GM21529 (cell line): Measurements from ENCODE around the gene PRKAR1B.
"Not testable (repeated sequence)": the region's sequence is repeated elsewhere in the genome, so short reads cannot be mapped to it uniquely, and the experiment has no call there.

Source experiments
- ATAC-seq: cut with Tn5 transposase; IDR thresholded peaks from one replicate; pipeline ENCODE4 v1.9.1; 2021; ENCODE audit not compliant: unreplicated experiment

The PRKAR1B gene

DNA sequence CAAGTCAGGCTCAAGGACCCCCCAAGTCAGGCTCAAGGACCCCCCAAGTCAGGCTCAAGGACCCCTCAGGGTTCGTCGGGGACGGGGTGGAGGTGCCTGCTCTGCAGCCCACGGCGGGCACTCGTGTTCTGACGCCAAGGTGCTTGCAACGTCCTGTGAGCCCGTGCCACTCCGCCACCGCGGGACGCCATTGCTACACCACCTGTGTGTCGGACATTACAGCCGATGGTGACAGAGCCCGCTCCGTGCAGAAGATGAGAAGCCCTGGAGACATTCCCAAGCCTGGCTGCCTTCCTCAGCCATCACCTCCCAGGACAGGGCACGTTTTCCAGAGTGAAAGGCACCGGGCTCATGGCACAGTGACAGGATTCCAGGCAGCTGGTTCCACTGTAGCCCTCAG, 98.3 kb downstream of the PRKAR1B start:
- ATAC-seq: no peak

GRCh38 chr7:628402-628763, 98.7 kb downstream of the PRKAR1B start:
- no peak for ATAC-seq

- no peak for ATAC-seq
Measured at GRCh38 chr7:627661-628401, 99.2 kb downstream of the PRKAR1B start.

- no peak for ATAC-seq
Measured at GRCh38 chr7:625376-625971, 101.6 kb downstream of the PRKAR1B start.

DNA sequence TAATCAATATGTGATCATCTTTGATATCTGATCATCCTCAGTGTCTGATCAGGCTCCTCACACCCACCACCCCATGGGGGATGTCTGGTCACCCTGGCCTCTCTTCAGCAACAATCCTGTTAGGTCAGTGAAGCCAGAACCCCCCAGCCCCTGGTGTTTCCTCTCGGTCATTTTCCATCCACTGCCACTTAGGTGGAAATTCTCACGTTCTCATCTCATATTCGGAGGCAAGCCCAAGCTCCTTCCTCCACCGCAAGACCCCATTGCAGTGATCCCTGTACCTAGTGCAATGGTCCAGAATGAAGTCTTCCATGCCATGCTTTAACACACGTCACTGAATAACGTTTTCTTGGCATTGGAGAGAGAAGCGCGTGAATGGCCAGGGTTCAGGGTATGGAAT, 103.6 kb downstream of the PRKAR1B start:
- ATAC-seq: no peak

DNA sequence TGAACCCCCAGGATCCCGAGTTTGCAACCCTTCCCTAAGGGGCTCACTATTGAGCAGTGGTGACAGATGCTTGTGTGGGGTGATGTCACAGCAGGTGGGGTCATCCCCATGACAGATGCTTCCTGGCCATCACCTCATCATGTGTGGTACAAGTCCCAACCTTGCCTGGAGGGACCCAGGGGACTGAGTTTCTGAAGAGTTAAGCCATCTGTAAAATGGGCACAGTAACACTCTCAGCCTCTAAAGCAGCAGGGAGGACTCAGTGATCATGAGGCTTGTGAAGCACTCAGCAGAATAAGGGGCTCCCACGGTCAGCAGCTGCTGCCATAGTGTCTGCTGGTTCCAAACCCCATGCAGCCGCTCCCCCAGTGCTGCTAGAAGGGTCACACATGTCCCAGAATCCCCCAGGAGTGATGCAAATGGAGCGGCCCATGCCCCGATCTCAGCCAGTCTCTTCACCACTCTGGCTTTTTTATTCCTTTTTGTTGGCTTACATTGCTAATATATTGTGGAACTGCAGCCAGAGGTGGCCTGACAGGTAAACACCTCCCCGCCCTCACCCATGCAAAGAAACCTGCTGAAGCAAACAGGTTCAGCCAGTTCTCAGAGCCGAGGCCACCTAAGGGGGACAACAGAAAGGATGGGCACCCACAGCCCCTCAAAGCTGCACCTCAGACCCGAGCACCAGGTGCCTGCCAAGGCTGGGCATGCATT, 105.4 kb downstream of the PRKAR1B start:
- ATAC-seq: no peak

DNA sequence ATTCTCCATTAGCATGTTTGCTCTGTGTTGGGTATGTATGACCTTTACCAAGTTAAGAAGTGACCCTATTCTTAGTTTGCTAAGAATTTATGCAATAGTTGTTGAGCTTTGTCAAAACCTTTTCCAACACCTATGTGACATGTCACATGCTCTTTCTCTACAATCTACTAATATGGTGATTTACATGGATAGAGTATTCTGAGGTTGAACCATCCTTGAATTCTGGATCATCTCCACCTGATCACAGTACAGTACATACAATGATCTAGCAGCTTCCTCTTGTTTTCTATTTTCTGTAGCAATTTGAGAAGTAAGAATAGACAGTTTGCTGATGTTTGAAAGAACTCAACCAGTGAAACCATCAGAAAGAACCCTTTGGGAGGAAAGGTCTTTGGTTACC, 106.2 kb downstream of the PRKAR1B start:
- ATAC-seq: no peak

GRCh38 chr7:620056-620455, 107.0 kb downstream of the PRKAR1B start:
- ATAC-seq: no peak

GRCh38 chr7:619368-619840, 107.7 kb downstream of the PRKAR1B start:
- no peak for ATAC-seq

DNA sequence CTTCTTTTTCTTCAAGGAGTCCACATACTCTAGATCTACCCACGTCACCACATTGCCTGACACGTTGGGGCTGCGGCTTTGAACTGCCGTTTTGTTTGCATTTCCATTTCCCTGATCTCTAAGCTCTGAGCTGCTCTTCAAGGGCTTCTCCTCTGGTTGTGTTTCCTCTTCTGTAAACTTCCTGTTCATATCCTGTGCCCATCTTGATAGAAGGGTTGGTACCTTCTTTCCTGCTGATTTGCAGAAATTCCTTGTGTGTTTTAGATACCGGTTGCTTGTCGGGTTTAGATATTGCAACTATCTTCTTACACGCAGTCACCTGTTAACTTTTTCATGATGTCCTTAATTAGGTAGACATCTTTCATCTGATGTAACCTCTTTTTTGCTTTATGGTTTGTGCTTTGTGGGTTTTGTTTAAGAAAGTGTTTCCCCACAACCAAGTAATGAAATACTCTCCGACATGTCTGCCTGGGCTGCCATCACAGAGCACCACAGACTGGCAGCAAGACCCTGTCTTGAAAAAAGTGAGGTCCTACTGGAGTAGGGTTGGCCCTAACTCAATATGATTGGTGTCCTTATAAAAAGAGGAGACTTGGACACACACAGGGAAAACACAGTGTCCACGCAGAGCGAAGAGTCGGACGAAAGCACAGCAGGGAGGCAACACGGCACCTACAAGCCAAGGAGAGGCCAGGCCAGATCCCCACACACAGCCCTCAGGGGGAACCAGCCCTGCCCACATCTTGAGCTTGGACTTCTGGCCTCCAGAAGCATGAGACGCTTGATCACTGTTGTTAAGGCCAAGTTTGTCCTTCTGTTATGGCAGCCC, 108.3 kb downstream of the PRKAR1B start:
- ATAC-seq: no peak

DNA sequence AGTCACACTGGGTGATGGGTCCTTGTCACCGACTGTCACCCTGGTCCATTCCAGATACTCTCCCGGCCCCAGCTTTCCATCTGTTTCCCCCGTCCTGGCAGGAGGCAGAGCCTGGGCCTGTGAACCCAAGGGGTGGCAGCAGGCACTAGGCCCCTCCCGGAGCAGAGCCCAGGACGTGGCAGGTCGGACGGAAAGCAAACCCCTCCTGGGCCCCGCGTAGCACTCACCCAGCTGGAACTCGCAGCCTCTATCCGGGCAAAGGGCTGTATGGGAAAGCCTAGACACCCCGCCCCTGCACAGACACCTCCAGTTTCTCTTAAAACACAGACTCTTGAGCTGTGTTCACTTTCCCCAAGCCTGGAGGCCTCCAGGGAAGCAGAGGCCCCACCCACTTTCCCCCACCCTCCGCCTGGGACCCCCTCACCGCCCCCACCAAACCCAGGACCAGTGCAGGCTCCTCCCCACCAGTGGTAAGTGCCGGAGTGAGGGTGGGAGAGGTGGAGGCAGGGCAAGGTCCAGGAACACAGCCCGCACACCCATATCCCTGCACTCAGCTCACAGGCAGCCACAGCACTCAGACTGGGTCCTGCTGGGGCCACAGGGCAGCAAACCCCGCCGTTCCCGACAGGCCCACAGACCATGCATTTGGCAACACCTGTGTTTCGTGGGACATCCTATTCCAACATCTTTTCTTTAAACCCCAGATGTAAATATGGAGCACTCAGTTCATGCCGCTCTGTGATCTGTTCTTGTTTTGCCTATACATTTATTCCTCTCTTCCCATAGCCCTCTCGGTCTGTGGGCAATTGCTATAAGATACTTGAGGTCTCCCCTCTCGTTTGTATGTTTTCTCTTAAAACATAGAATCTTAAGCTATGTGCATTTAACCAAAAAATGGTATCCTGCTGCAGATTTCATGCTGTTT, 109.2 kb downstream of the PRKAR1B start:
- no peak for ATAC-seq

- ATAC-seq: no peak
Measured at GRCh38 chr7:613442-614140, 113.5 kb downstream of the PRKAR1B start.

GRCh38 chr7:611837-612236, 115.2 kb downstream of the PRKAR1B start:
- not testable (repeated sequence) for ATAC-seq

DNA sequence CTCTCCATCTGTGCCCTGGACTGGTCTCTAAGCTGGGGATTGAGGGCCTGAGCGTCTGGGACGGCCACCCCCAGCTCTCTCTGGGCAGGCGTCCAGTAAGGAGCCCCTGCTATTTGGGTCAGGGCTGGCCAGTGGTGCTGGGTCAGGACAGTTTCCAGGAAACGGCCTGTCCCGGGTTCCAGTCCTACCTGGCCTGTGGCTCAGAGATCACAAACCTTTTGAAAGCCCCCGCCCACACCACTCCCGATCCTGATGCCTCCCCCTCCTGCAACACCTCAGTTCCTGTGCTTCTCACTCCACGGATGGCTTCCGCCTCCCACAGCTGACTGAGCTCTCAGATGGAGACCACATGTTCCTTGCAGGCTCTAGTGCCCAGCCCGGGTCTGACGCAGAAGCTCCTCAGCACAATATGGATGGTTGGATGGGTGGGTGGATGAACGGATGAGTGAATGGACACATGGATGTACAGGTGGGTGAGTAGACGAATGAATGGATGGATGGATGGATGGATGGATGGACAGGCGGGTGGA, 115.7 kb downstream of the PRKAR1B start:
- ATAC-seq: no peak

DNA sequence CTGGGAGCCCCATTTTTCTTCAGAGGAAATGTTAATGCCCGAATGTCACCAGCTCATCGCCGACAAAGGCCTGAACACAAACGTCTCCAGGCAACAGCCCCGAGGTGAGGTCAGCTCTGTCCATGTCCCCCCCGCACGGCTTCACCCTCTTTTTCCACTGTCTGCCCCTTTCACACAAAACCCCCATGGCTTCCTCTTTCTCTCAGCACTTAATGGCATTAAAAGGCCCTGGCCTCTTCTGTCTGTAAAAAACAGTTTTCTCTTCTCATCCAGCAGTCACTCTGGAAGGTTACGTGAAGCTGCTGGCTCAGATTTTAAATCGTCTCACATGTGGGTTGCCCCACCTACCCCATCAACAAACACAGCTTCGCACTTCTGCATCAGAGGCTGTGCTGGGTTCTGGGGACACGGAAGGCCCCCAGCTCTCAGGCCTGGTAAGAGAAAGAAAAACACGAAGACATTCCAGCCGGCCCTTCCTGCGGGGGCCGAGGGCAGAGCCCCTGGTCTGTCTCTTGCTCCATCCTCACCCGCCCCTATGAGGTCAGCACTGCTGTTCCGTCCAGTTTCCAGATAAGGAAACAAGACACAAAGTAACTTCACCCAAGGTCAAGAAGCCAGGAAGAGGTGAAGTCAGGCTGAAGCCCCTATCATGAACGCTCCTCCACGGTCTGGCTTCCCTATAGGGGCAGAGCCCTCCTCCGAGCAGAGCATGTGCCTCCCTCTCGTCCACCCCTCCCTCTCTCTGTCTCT, 116.4 kb downstream of the PRKAR1B start:
- ATAC-seq: no peak

DNA sequence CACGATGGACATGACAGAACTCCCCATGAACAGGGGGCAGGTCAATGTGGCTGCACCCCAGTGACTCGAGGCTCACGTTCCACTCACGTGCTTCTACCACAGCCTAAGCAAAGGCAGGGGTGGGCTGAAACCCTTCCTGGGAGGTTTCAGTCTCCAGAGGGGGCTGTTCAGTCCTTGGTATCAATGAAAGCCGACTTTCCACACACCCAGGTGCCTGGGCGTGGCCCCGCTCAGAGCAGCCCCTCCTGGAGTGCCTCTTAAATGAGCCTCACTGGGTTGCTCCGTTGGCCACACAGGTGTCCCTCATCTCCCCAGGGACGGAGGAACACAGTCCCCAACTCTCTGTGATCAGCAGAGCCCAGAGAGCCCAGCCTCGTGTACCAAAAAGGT, 116.9 kb downstream of the PRKAR1B start:
- no peak for ATAC-seq

DNA sequence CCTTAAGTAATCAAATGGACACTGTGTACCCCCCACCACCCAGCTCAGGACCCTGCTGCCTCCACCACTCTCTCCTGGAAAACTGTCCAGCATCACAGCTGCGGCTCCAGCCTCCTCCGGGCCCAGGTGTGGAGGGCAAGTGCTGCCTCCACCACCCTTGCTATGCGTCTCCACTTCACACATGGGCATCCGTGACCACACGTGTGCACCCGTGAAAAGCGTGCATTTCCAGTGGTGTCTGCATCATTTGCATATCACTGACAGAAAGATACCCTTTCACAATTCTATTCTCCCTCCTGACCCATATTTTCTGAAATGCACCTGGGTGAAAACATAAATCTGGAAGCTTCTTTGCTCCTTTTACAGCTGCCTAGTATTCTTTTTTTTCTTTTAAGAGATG, 117.7 kb downstream of the PRKAR1B start:
- ATAC-seq: no peak

DNA sequence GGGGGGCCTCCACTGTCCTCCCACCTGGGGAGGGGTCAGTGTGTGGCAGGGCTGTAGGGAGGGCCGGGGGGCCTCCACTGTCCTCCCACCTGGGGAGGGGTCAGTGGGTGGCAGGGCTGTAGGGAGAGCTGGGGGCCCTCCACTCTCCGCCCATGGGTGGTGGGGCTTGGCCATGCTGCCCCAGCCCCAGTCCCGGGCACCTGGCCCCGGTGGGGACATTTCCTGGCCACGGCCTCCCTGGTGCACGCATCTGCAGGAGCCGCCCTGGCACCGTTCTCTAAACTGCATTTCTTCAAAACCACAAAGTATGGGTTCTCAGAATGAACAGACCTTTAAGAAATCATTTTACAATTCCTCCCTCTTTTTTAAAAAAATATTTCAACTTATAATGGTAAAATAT, 118.1 kb downstream of the PRKAR1B start:
- no peak for ATAC-seq

GRCh38 chr7:608361-608760, 118.7 kb downstream of the PRKAR1B start:
- ATAC-seq: no peak
